HCT116 (cell line): Measurements from ENCODE around the gene GJA9. TPM values are rescaled to one million over a fixed set of nuclear protein-coding genes. Genes with fewer than 3 reads are reported as not detected.

Experiments
- ATAC-seq: fragments of 200-7000 bp; cut with Tn5 transposase; 2 replicates; pipeline ENCODE4 v1.9.1; 2020; ENCODE audit warnings: mild to moderate bottlenecking, moderate library complexity
- BruUV-seq: library from RNA; stranded (reverse); fragments of 400-500 nt; replicated peaks from 2 replicates; lab custom pipeline; 2021; lab: Mats Ljungman, UMichigan
- CTCF ChIA-PET: fragments of 300-600 bp; sonication (Branson Sonifier 250); formaldehyde crosslinking; loops from one replicate; lab custom pipeline; 2021; ENCODE audit warnings: antibody characterized with exemption; lab: Charles Lee
- POLR2A ChIA-PET: fragments of 300-600, 350-600 bp; sonication (Branson Sonifier 250); formaldehyde crosslinking; loops from one replicate; lab custom pipeline; 2021; ENCODE audit warnings: antibody characterized with exemption; lab: Charles Lee
- RAD21 ChIA-PET, 2 experiments: fragments of 300-600 bp; sonication (Branson Sonifier 250); formaldehyde crosslinking; loops; one replicate each; lab custom pipeline; 2023; ENCODE audit warnings: low total read pairs in 2 of 2; ENCODE audit not compliant: uncharacterized antibody in 2 of 2, unreplicated experiment in 2 of 2, low non-redundant PET in 1 of 2; lab: Charles Lee
- DNase-seq: peaks from one replicate; pipeline ENCODE4 v3.0.0-alpha.2; 2010; ENCODE audit warnings: low read depth, low spot score
- H2AFZ ChIP-seq: fragments of 200-600 bp; shearing (Covaris generic), sonication (generic); 2 replicates; pipeline ENCODE4 v1.6.1; 2017; ENCODE audit warnings: low read depth, mixed run types, mixed read lengths, antibody characterized with exemption, low read length; ENCODE audit not compliant: poor library complexity, severe bottlenecking
- H3K27ac ChIP-seq: 2 replicates; pipeline ENCODE4 v1.5.1; 2012; ENCODE audit warnings: low read depth, low read length
- H3K27me3 ChIP-seq: fragments of 200-600 bp; sonication (generic); 2 replicates; pipeline ENCODE4 v1.6.1; 2016; ENCODE audit warnings: mixed run types, low read length, mixed read lengths; ENCODE audit not compliant: insufficient read depth
- H3K36me3 ChIP-seq, 2 experiments: fragments of 200-500 bp in 1 of 2; fragments of 200-600 bp in 1 of 2; sonication (Bioruptor generic) in 1 of 2; sonication (generic) in 1 of 2; 2 replicates each; pipeline versions ENCODE4 v1.5.1 to v1.6.1; 2014 to 2016; ENCODE audit warnings: low read length in 2 of 2, inconsistent platforms in 1 of 2, mixed read lengths in 1 of 2, mixed run types in 1 of 2; ENCODE audit not compliant: insufficient read depth in 2 of 2, control insufficient read depth in 1 of 2
- H3K4me1 ChIP-seq, 2 experiments: fragments of 200-600 bp in 1 of 2; sonication (generic) in 1 of 2; 2 replicates each; pipeline versions ENCODE4 v1.5.1 to v1.6.1; 2012 to 2017; ENCODE audit warnings: low read length in 2 of 2, inconsistent platforms in 1 of 2, mild to moderate bottlenecking in 1 of 2, mixed read lengths in 1 of 2, mixed run types in 1 of 2, moderate library complexity in 1 of 2; ENCODE audit not compliant: insufficient read depth in 2 of 2, control insufficient read depth in 1 of 2
- H3K4me2 ChIP-seq: fragments of 200-600 bp; sonication (generic); 2 replicates; pipeline ENCODE4 v1.6.1; 2017; ENCODE audit warnings: mixed run types, low read length, mixed read lengths
- H3K4me3 ChIP-seq, 2 experiments: fragments of 200-600 bp in 1 of 2; sonication (generic) in 1 of 2; replicated peaks in 1 of 2; 2 replicates each; pipeline ENCODE4 v1.5.1; 2011 to 2016; ENCODE audit warnings: low read length in 2 of 2, control low read depth in 1 of 2, low read depth in 1 of 2, mild to moderate bottlenecking in 1 of 2, mixed read lengths in 1 of 2, mixed run types in 1 of 2
- H3K79me2 ChIP-seq: fragments of 200-600 bp; sonication (generic); 2 replicates; pipeline ENCODE4 v1.6.1; 2017; ENCODE audit warnings: mild to moderate bottlenecking, mixed run types, low read length, moderate library complexity, mixed read lengths; ENCODE audit not compliant: insufficient read depth
- H3K9ac ChIP-seq: fragments of 200-600 bp; sonication (generic); 2 replicates; pipeline ENCODE4 v1.6.1; 2016; ENCODE audit warnings: low read length, mixed read lengths
- H3K9me2 ChIP-seq: fragments of 200-600 bp; sonication (generic), shearing (Covaris generic); 2 replicates; pipeline ENCODE4 v1.6.1; 2017; ENCODE audit warnings: mixed run types, mild to moderate bottlenecking, moderate library complexity; ENCODE audit not compliant: insufficient read depth
- H3K9me3 ChIP-seq, 2 experiments: fragments of 200-500 bp in 1 of 2; fragments of 200-600 bp in 1 of 2; sonication (Bioruptor generic) in 1 of 2; sonication (generic) in 1 of 2; 2 replicates each; pipeline ENCODE4 v1.6.1; 2014 to 2017; ENCODE audit warnings: low read length in 2 of 2, mixed read lengths in 2 of 2, inconsistent platforms in 1 of 2, low read depth in 1 of 2, mild to moderate bottlenecking in 1 of 2, mixed run types in 1 of 2, moderate library complexity in 1 of 2; ENCODE audit not compliant: control insufficient read depth in 1 of 2, insufficient read depth in 1 of 2
- H4K20me1 ChIP-seq: fragments of 200-600 bp; sonication (generic), shearing (Covaris generic); 2 replicates; pipeline ENCODE4 v1.6.1; 2017; ENCODE audit warnings: mixed run types, mild to moderate bottlenecking, moderate library complexity; ENCODE audit not compliant: insufficient read depth
- ATF3 ChIP-seq: IDR thresholded peaks from 2 replicates; pipeline ENCODE4 v1.6.1; 2012
- CBX3 ChIP-seq: IDR thresholded peaks from 2 replicates; pipeline ENCODE4 v1.6.1; 2012; ENCODE audit warnings: low read depth
- CTCF ChIP-seq, 3 experiments: fragments of 200-600 bp in 1 of 3; sonication (generic) in 1 of 3; IDR thresholded peaks in 2 of 3; conservative IDR thresholded peaks in 1 of 3; 2 replicates each; pipeline ENCODE4 v1.5.1; 2012 to 2017; ENCODE audit warnings: low read depth in 2 of 3, low read length in 2 of 3, antibody characterized with exemption in 1 of 3, borderline replicate concordance in 1 of 3, control low read depth in 1 of 3, mild to moderate bottlenecking in 1 of 3, mixed read lengths in 1 of 3, mixed run types in 1 of 3, moderate library complexity in 1 of 3; ENCODE audit not compliant: insufficient read depth in 1 of 3
- ELF1 ChIP-seq: IDR thresholded peaks from 2 replicates; pipeline ENCODE4 v1.6.1; 2012; ENCODE audit warnings: low read depth, borderline replicate concordance
- EZH2 ChIP-seq: fragments of 200-600 bp; sonication (generic); IDR thresholded peaks from 2 replicates; pipeline ENCODE4 v1.6.1; 2017; ENCODE audit warnings: antibody characterized with exemption, mixed run types
- EZH2phosphoT487 ChIP-seq: fragments of 200-600 bp; IDR thresholded peaks from 2 replicates; pipeline ENCODE4 v1.6.1; 2018; ENCODE audit warnings: antibody characterized with exemption, borderline replicate concordance
- FOSL1 ChIP-seq: IDR thresholded peaks from 2 replicates; pipeline ENCODE4 v1.6.1; 2012; ENCODE audit warnings: low read depth
- JUND ChIP-seq: IDR thresholded peaks from 2 replicates; pipeline ENCODE4 v1.6.1; 2012
- MAX ChIP-seq: IDR thresholded peaks from 2 replicates; pipeline ENCODE4 v1.6.1; 2012
- POLR2A ChIP-seq: IDR thresholded peaks from 2 replicates; pipeline ENCODE4 v1.7.0; 2011; ENCODE audit warnings: borderline replicate concordance; ENCODE audit not compliant: insufficient read depth, insufficient read length; ENCODE audit errors: extremely low read depth
- POLR2AphosphoS5 ChIP-seq: IDR thresholded peaks from 2 replicates; pipeline ENCODE4 v1.6.1; 2011; ENCODE audit warnings: mild to moderate bottlenecking, low read depth, low read length, moderate library complexity
- RAD21 ChIP-seq: IDR thresholded peaks from 2 replicates; pipeline ENCODE4 v1.6.1; 2012; ENCODE audit warnings: low read depth, mild to moderate bottlenecking
- SP1 ChIP-seq: IDR thresholded peaks from 2 replicates; pipeline ENCODE4 v1.6.1; 2012; ENCODE audit warnings: low read depth
- SRF ChIP-seq: IDR thresholded peaks from 2 replicates; pipeline ENCODE4 v1.6.1; 2012; ENCODE audit warnings: low read depth
- YY1 ChIP-seq: IDR thresholded peaks from 2 replicates; pipeline ENCODE4 v1.6.1; 2011; ENCODE audit warnings: low read length, low read depth, moderate library complexity, mild to moderate bottlenecking; ENCODE audit not compliant: insufficient replicate concordance; ENCODE audit errors: extremely low read depth
- ZFX ChIP-seq: fragments of 450-650 bp; IDR thresholded peaks from 2 replicates; pipeline ENCODE4 v1.6.1; 2017
- intact Hi-C: fragments of 100-400 bp; cut with micrococcal nuclease; formaldehyde crosslinking; loops from 2 replicates; pipeline ENCODE4 v1.10.0; 2022
- total RNA-seq: library from RNA; stranded (reverse); gene quantifications from one replicate; pipeline ENCODE4 v1.2.1, GENCODE V29; 2021; ENCODE audit not compliant: unreplicated experiment

GJA9 gene
- total RNA-seq, 1 experiment from 2014 or later, result not detected

DNA sequence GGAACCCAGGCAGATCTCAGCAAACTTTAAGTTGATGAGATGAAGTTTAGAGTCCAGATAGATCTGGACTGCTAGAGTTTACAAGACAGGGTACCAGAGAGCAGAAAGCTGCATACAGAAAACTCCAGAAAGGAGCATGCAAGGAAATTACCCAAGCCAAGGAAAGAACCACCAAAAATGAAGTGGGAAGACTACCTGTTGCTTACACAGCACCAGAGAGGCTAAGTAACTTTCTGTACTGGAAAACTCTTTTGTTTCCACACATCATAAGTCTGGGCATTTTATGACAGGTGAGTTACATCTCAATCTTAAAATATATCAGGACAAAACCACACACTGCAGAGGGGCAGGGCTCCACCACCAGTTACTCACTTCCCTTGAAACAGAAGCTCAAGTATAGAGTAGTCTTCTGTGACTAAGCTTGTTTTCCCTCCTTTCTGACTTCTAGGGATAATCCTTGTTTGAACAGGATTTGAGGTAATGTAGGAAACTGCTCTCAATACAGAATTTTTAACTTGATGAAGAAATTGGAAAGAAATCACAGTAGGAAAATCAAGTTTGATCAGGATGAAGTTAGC lies 17.4 kb upstream of the GJA9 start:
- H3K36me3 ChIP-seq, result no peaks in the 10 kb centered on the region
- H3K27ac ChIP-seq, result no peak overlapping the region
- no peak for DNase-seq
- intact Hi-C loops, result no loop called here
- no peaks in the 10 kb centered on the region for H4K20me1 ChIP-seq
- ChIA-PET RAD21 (no interaction called here), CTCF (no interaction called here), POLR2A (no interaction called here)
- H3K27me3 ChIP-seq, result no peaks in the 10 kb centered on the region
- H3K4me3 ChIP-seq, result no peak overlapping the region
- no peak overlapping the region for H3K4me2 ChIP-seq
- H3K9ac ChIP-seq, result no peak overlapping the region
- no peak overlapping the region for H2AFZ ChIP-seq
- H3K79me2 ChIP-seq, result no peaks in the 10 kb centered on the region
- no peaks in the 10 kb centered on the region for H3K9me3 ChIP-seq
- no peak for ATAC-seq
- TF ChIP-seq ELF1 (no peak), CBX3 (no peak), SP1 (no peak), MAX (no peak), SRF (no peak)
- TF ChIP-seq, all 23 proteins: peak for 0
- H3K4me1 ChIP-seq, result no peaks in the 10 kb centered on the region
- BruUV-seq, result no TSS peak
- no peaks in the 10 kb centered on the region for H3K9me2 ChIP-seq

GRCh38 chr1:38896169-38896568 lies 14.8 kb upstream of the GJA9 start:
- Histone ChIP-seq H4K20me1 (no peaks in the 10 kb centered on the region), H3K36me3 (no peaks in the 10 kb centered on the region), H2AFZ (no peak overlapping the region), H3K79me2 (no peaks in the 10 kb centered on the region), H3K4me3 (no peak overlapping the region), H3K27ac (no peak overlapping the region), H3K9ac (no peak overlapping the region), H3K4me1 (no peaks in the 10 kb centered on the region), H3K4me2 (no peak overlapping the region), H3K9me2 (no peaks in the 10 kb centered on the region), H3K9me3 (no peaks in the 10 kb centered on the region), H3K27me3 (no peaks in the 10 kb centered on the region)
- BruUV-seq, result no TSS peak
- DNase-seq (no peak), ATAC-seq (no peak)
- TF ChIP-seq YY1 (no peak), CTCF (IDR thresholded peaks at IDR 0.05 in 2 of 3, conservative IDR thresholded peaks at IDR 0.05 in 1 of 3; ENCODE audit: borderline replicate concordance in 1 of 3, insufficient read depth in 1 of 3, low read depth in 2 of 3, low read length in 2 of 3) (no peak), EZH2 (no peak), FOSL1 (no peak), MAX (no peak), JUND (no peak), ATF3 (no peak), POLR2A (no peak), RAD21 (no peak), POLR2AphosphoS5 (no peak), SRF (no peak), EZH2phosphoT487 (no peak), ELF1 (no peak), ZFX (no peak)
- CTCF ChIA-PET, result no interaction called here
- POLR2A ChIA-PET, result no interaction called here
- intact Hi-C loops, result no loop called here
- RAD21 ChIA-PET, result no interaction called here
